GM23338 (cell line): ENCODE measurements around the gene PVALB.

Source experiments
- CREB1 ChIP-seq: fragments of 250-450 bp; sonication (Bioruptor Pico); IDR thresholded peaks from 2 replicates; pipeline ENCODE4 v1.5.0; 2020; ENCODE audit warnings: low read depth, mild to moderate bottlenecking, moderate library complexity
- EZH2 ChIP-seq: fragments of 200-600 bp; sonication (generic); IDR thresholded peaks from one replicate; pipeline ENCODE4 v1.8.0; 2017; ENCODE audit warnings: antibody characterized with exemption, mild to moderate bottlenecking, low read depth; ENCODE audit not compliant: unreplicated experiment
- EZH2phosphoT487 ChIP-seq: fragments of 200-600 bp; sonication (generic); IDR thresholded peaks from one replicate; pipeline ENCODE4 v1.8.1; 2018; ENCODE audit warnings: antibody characterized with exemption; ENCODE audit not compliant: unreplicated experiment
- JUNB ChIP-seq: IDR thresholded peaks from one replicate; pipeline ENCODE4 v1.6.1; 2016; ENCODE audit warnings: antibody characterized with exemption; ENCODE audit not compliant: unreplicated experiment
- NANOG ChIP-seq: IDR thresholded peaks from 2 replicates; pipeline ENCODE4 v1.6.1; 2016; ENCODE audit warnings: antibody characterized with exemption, borderline replicate concordance
- POLR2AphosphoS5 ChIP-seq: IDR thresholded peaks from 2 replicates; pipeline ENCODE4 v1.6.1; 2016; ENCODE audit warnings: antibody characterized with exemption, low read depth
- REST ChIP-seq: IDR thresholded peaks from one replicate; pipeline ENCODE4 v1.6.1; 2018; ENCODE audit warnings: antibody characterized with exemption; ENCODE audit not compliant: unreplicated experiment
- STAT1 ChIP-seq: IDR thresholded peaks from one replicate; pipeline ENCODE4 v1.6.1; 2016; ENCODE audit warnings: antibody characterized with exemption; ENCODE audit not compliant: unreplicated experiment
- ZNF114 ChIP-seq: fragments of 250-450 bp; sonication (Bioruptor Pico); IDR thresholded peaks from 2 replicates; pipeline ENCODE4 v1.5.0; 2020; ENCODE audit warnings: mild to moderate bottlenecking, moderate library complexity
- ZNF331 ChIP-seq: fragments of 250-450 bp; sonication (Bioruptor Pico); IDR thresholded peaks from 2 replicates; pipeline ENCODE4 v1.5.0; 2020; ENCODE audit warnings: low read depth, mild to moderate bottlenecking, moderate library complexity
- ZNF462 ChIP-seq: fragments of 250-450 bp; sonication (Bioruptor Pico); IDR thresholded peaks from 2 replicates; pipeline ENCODE4 v1.5.0; 2020; ENCODE audit warnings: mild to moderate bottlenecking, moderate library complexity
- TF ChIP-seq, protein P1 (sequence below), 2 experiments: fragments of 200-600 bp in 1 of 2; sonication (generic) in 1 of 2; conservative IDR thresholded peaks; 2 replicates each; pipeline versions ENCODE4 v1.5.1 to v1.6.1; 2016 to 2017; ENCODE audit warnings: antibody characterized with exemption in 2 of 2, low read depth in 2 of 2, mild to moderate bottlenecking in 2 of 2, moderate library complexity in 1 of 2
- TF ChIP-seq, protein P2 (sequence below): IDR thresholded peaks from 2 replicates; pipeline ENCODE4 v1.6.1; 2016; ENCODE audit warnings: antibody characterized with exemption

DNA sequence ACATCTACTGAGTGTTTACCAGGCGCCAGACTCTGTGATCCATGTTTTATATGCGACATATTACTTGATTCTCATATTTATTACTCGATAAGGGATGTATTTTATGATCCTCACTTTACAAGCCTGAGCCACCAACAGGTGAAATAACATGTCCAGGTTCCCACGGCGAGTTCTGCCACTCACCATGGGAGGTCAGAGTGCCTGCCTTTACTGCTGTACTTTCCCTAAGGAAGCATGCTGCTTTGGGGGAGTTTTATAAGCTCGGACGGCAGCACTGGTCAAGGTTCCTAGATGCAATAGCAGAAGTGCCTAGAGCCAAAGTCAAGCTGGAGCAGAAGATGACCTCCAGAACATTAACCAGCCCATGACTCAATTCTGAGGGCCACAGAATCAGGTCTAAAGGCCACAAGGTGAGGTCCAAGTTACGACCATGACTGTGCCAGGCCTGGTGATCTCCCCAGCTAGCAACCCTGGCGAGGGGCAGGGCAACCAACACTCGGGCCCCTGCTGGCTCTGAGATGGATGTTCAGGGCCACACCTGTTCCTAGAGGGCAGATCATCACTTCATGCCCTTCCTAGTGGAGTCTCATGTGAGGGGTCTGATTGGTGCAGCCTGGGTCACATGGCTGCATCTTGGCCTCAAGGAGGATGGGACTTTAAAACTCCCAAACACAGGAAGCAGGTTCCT lies 55.1 kb downstream of the PVALB start:
- TF ChIP-seq, protein P1, sequence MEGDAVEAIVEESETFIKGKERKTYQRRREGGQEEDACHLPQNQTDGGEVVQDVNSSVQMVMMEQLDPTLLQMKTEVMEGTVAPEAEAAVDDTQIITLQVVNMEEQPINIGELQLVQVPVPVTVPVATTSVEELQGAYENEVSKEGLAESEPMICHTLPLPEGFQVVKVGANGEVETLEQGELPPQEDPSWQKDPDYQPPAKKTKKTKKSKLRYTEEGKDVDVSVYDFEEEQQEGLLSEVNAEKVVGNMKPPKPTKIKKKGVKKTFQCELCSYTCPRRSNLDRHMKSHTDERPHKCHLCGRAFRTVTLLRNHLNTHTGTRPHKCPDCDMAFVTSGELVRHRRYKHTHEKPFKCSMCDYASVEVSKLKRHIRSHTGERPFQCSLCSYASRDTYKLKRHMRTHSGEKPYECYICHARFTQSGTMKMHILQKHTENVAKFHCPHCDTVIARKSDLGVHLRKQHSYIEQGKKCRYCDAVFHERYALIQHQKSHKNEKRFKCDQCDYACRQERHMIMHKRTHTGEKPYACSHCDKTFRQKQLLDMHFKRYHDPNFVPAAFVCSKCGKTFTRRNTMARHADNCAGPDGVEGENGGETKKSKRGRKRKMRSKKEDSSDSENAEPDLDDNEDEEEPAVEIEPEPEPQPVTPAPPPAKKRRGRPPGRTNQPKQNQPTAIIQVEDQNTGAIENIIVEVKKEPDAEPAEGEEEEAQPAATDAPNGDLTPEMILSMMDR (conservative IDR thresholded peaks at IDR 0.05; ENCODE audit: low read depth in 2 of 2): no peak
- no peak for TF ChIP-seq EZH2
- TF ChIP-seq REST: no peak
- no peak for TF ChIP-seq CREB1 (CRISPR knock-in tag)
- TF ChIP-seq EZH2phosphoT487: no peak
- no peak for TF ChIP-seq POLR2AphosphoS5
- no peak for TF ChIP-seq JUNB
- TF ChIP-seq ZNF114 (CRISPR knock-in tag): no peak
- TF ChIP-seq STAT1: no peak
- TF ChIP-seq, protein P2, sequence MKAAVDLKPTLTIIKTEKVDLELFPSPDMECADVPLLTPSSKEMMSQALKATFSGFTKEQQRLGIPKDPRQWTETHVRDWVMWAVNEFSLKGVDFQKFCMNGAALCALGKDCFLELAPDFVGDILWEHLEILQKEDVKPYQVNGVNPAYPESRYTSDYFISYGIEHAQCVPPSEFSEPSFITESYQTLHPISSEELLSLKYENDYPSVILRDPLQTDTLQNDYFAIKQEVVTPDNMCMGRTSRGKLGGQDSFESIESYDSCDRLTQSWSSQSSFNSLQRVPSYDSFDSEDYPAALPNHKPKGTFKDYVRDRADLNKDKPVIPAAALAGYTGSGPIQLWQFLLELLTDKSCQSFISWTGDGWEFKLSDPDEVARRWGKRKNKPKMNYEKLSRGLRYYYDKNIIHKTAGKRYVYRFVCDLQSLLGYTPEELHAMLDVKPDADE: no peak
- TF ChIP-seq ZNF331 (CRISPR knock-in tag): no peak
- TF ChIP-seq ZNF462 (CRISPR knock-in tag): no peak
- no peak for TF ChIP-seq NANOG
